Fibroblast of lung (primary cell): ENCODE measurements around the gene G6PC3. TPM values are rescaled to one million over a fixed set of nuclear protein-coding genes. Genes with fewer than 3 reads are reported as not detected.

ENCODE experiments used
- DNase-seq, 2 donors: peaks; one replicate each; pipeline versions ENCODE4 v3.0.0 to v3.0.0-alpha.2; 2010; ENCODE audit warnings: low read depth in 2 of 2
- H2AFZ ChIP-seq: 2 replicates; pipeline ENCODE4 v1.5.1; 2012; ENCODE audit warnings: low read length, control low read depth, inconsistent platforms
- H3K27ac ChIP-seq: 2 replicates; pipeline ENCODE4 v1.5.1; 2011; ENCODE audit warnings: low read length, control low read depth; ENCODE audit not compliant: insufficient read depth
- H3K27me3 ChIP-seq: 2 replicates; pipeline ENCODE4 v1.5.1; 2011; ENCODE audit warnings: mild to moderate bottlenecking, low read length; ENCODE audit not compliant: control insufficient read depth, insufficient read depth
- H3K36me3 ChIP-seq: 2 replicates; pipeline ENCODE4 v1.5.1; 2011; ENCODE audit warnings: low read length; ENCODE audit not compliant: control insufficient read depth, insufficient read depth
- H3K4me1 ChIP-seq: 2 replicates; pipeline ENCODE4 v1.5.1; 2011; ENCODE audit warnings: low read length; ENCODE audit not compliant: control insufficient read depth, insufficient read depth; ENCODE audit errors: extremely low read depth
- H3K4me2 ChIP-seq: 2 replicates; pipeline ENCODE4 v1.5.1; 2011; ENCODE audit warnings: low read length, control low read depth; ENCODE audit not compliant: insufficient read depth; ENCODE audit errors: extremely low read depth
- H3K4me3 ChIP-seq, 4 experiments: fragments of 200-600 bp in 1 of 4; sonication (generic) in 1 of 4; replicated peaks in 1 of 4; 2 replicates each; pipeline ENCODE4 v1.5.1; 2011 to 2016; ENCODE audit warnings: low read length in 4 of 4, low read depth in 3 of 4, mild to moderate bottlenecking in 3 of 4, control low read depth in 2 of 4, inconsistent platforms in 1 of 4, mixed read lengths in 1 of 4; ENCODE audit not compliant: insufficient read depth in 1 of 4; ENCODE audit errors: control extremely low read depth in 1 of 4
- H3K79me2 ChIP-seq: 2 replicates; pipeline ENCODE4 v1.5.1; 2012; ENCODE audit warnings: mild to moderate bottlenecking, low read length, inconsistent platforms; ENCODE audit not compliant: control insufficient read depth, insufficient read depth
- H3K9ac ChIP-seq: 2 replicates; pipeline ENCODE4 v1.5.1; 2011; ENCODE audit warnings: mild to moderate bottlenecking, low read length, control low read depth; ENCODE audit not compliant: insufficient read depth
- H3K9me3 ChIP-seq: 2 replicates; pipeline ENCODE4 v1.5.1; 2012; ENCODE audit warnings: low read depth, low read length; ENCODE audit not compliant: control insufficient read depth, insufficient read depth
- H4K20me1 ChIP-seq: 2 replicates; pipeline ENCODE4 v1.5.1; 2011; ENCODE audit warnings: low read length; ENCODE audit not compliant: control insufficient read depth, insufficient read depth; ENCODE audit errors: extremely low read depth
- CTCF ChIP-seq, 2 donors: IDR thresholded peaks in 1 of 2; conservative IDR thresholded peaks in 1 of 2; 1 replicate in 1 of 2; 2 replicates in 1 of 2; pipeline ENCODE4 v1.5.1; 2011 to 2012; ENCODE audit warnings: low read length in 2 of 2, control low read depth in 1 of 2, inconsistent platforms in 1 of 2, low read depth in 1 of 2, mild to moderate bottlenecking in 1 of 2
- EZH2 ChIP-seq: IDR thresholded peaks from 2 replicates; pipeline ENCODE4 v1.5.1; 2012; ENCODE audit warnings: low read length, control low read depth, mild to moderate bottlenecking; ENCODE audit errors: missing control alignments
- polyA plus RNA-seq, 2 donors: library from polyadenylated mRNA; depleted of rRNA in 1 of 2; stranded (reverse) in 1 of 2; unstranded in 1 of 2; fragments of >200 nt; gene quantifications; 2 replicates each; pipeline ENCODE4 v1.2.1, GENCODE V29; 2011 to 2012; ENCODE audit warnings: missing spikeins in 1 of 2
- total RNA-seq: library from RNA; depleted of rRNA; stranded (reverse); fragments of >200 nt; gene quantifications from 2 replicates; pipeline ENCODE4 v1.2.1, GENCODE V29; 2014

Gene G6PC3
- total and polyA plus RNA-seq, 2 donors (not counting 1 experiment from before 2014, with no cell fraction given), result 40.0 to 76.1 TPM

- no peak for DNase-seq
- peaks cover 2% of the 10 kb centered on the region for H4K20me1 ChIP-seq
- no peak overlapping the region for H3K27ac ChIP-seq
- H3K79me2 ChIP-seq, result peaks cover 81% of the 10 kb centered on the region
- H3K36me3 ChIP-seq, result peaks cover 12% of the 10 kb centered on the region
- no peak overlapping the region for H3K4me3 ChIP-seq
- TF ChIP-seq CTCF (conservative IDR thresholded peaks at IDR 0.05 in 1 of 2, IDR thresholded peaks at IDR 0.05 in 1 of 2; ENCODE audit: low read depth in 1 of 2, low read length in 2 of 2) (no peak), EZH2 (no peak)
- H3K4me1 ChIP-seq, result peaks cover 6% of the 10 kb centered on the region
- no peak overlapping the region for H3K4me2 ChIP-seq
- H3K9me3 ChIP-seq, result no peaks in the 10 kb centered on the region
- H2AFZ ChIP-seq, result no peak overlapping the region
- no peaks in the 10 kb centered on the region for H3K27me3 ChIP-seq
- H3K9ac ChIP-seq, result peak overlapping the region; percentile 7
Observed at GRCh38 chr17:44061446-44061845, 9.1 kb upstream of the G6PC3 start.

- TF ChIP-seq EZH2 (no peak), CTCF (conservative IDR thresholded peaks at IDR 0.05 in 1 of 2, IDR thresholded peaks at IDR 0.05 in 1 of 2; ENCODE audit: low read depth in 1 of 2, low read length in 2 of 2) (no peak)
- Histone ChIP-seq H2AFZ (no peak overlapping the region), H4K20me1 (peaks cover 2% of the 10 kb centered on the region), H3K4me1 (peaks cover 6% of the 10 kb centered on the region), H3K79me2 (peaks cover 71% of the 10 kb centered on the region), H3K4me3 (no peak overlapping the region), H3K9me3 (no peaks in the 10 kb centered on the region), H3K36me3 (peaks cover 12% of the 10 kb centered on the region), H3K9ac (no peak overlapping the region), H3K27me3 (no peaks in the 10 kb centered on the region), H3K27ac (no peak overlapping the region), H3K4me2 (no peak overlapping the region)
- no peak for DNase-seq
Observed at GRCh38 chr17:44062871-44063270, 7.7 kb upstream of the G6PC3 start.

- no peaks in the 10 kb centered on the region for H3K27me3 ChIP-seq
Observed at GRCh38 chr17:44063704-44064639, 6.6 kb upstream of the G6PC3 start.

More at GRCh38 chr17:44063704-44064639, 6.6 kb upstream of the G6PC3 start:
- TF ChIP-seq CTCF (conservative IDR thresholded peaks at IDR 0.05 in 1 of 2, IDR thresholded peaks at IDR 0.05 in 1 of 2; ENCODE audit: low read depth in 1 of 2, low read length in 2 of 2), result no peak
- TF ChIP-seq EZH2, result no peak
- no peak for DNase-seq
- peaks cover 2% of the 10 kb centered on the region for H4K20me1 ChIP-seq
- H3K4me2 ChIP-seq, result peak overlapping the region; percentile 35
- peaks cover 64% of the 10 kb centered on the region for H3K79me2 ChIP-seq
- no peak overlapping the region for H3K4me3 ChIP-seq
- H3K27ac ChIP-seq, result no peak overlapping the region
- peaks cover 6% of the 10 kb centered on the region for H3K4me1 ChIP-seq
- H3K9ac ChIP-seq, result no peak overlapping the region
- peaks cover 10% of the 10 kb centered on the region for H3K36me3 ChIP-seq
- H3K9me3 ChIP-seq, result no peaks in the 10 kb centered on the region
- no peak overlapping the region for H2AFZ ChIP-seq
